RCC 7860 (cell line): Measurements from ENCODE around the gene MMRN2.

ENCODE experiments used
- DNase-seq: peaks from one replicate; pipeline ENCODE4 v3.0.0-alpha.2; 2015; ENCODE audit warnings: low spot score
- FAIRE-seq: peaks from 2 replicates; lab custom pipeline; 2012; peaks lifted over from hg19 to GRCh38; lab: Jason Lieb, UNC

MMRN2 gene

DNA sequence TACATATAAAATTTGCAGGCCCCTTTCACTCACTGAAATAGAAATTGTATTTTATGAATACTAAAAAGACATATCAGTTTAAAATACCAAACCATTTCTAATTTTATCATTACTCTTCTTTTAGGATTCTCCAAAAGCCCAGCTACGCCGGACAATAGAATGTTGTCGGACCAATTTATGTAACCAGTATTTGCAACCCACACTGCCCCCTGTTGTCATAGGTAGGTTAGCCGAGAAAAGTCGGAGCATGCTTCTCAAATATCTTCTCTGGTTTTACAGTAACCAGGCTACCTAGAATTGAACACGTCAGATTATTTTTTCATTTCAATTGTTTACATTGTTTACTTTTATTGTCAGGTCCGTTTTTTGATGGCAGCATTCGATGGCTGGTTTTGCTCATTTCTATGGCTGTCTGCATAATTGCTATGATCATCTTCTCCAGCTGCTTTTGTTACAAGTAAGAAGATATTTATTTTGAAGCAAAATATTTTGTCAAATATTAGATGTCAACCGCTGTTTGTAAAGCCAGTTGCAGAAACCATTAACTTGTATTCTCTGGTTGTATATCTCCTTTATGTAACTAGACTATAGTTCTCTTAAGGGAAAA is 57.6 kb downstream of the MMRN2 start:
- DNase-seq (peak; percentile 34), FAIRE-seq (peak; percentile 69)

DNA sequence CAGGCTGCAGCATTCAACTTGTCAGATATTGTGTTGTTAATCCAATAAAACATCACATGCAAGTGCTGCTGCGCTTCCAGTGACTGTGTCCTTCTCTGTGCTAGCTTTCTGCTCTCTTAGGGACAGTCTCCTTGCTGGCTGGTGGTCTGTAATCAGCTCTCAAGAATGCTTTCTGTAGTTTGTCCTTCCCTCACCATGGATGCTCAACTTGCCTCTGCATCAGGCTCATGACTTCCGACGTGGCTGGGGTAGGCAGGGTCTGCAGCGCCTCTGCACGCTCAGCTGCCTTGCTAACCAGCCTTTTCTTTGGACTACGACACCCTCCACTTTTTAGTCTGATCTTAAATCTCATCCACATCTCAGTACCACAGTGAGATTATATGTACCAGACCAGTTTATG is 58.3 kb downstream of the MMRN2 start:
- DNase-seq (no peak), FAIRE-seq (no peak)

DNA sequence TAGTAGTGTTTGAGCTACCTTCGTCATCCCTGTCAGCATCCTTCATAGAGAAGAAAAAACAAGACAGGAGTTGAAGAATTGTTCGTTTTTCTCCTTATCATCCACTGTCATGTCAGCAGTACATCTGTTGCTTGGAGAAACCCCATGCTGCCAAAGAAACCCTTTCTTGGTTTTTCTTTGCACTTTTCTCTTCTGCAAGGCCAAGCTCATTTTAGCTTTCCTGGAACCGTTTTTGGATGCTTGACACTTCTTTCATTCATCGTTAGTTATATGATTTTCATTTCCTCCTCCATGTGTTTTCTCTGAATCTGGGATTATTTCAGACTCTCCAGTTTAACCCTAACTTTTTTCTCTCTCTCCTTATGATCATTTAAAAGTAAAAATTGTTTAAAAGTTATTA is 58.9 kb downstream of the MMRN2 start:
- DNase-seq (no peak), FAIRE-seq (no peak)

DNA sequence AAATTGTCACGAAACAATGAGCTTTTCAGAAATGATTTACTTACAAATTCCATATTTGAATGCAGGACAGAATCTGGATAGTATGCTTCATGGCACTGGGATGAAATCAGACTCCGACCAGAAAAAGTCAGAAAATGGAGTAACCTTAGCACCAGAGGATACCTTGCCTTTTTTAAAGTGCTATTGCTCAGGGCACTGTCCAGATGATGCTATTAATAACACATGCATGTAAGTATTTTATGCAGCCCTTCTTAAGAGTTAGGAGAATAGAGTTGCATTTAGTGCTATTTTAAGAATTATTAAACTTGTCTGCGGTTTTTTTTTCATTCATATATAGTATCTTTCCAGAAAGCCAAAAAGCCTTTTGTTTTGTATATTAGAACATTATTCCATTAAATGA is 67.4 kb downstream of the MMRN2 start:
- FAIRE-seq: no peak

DNA sequence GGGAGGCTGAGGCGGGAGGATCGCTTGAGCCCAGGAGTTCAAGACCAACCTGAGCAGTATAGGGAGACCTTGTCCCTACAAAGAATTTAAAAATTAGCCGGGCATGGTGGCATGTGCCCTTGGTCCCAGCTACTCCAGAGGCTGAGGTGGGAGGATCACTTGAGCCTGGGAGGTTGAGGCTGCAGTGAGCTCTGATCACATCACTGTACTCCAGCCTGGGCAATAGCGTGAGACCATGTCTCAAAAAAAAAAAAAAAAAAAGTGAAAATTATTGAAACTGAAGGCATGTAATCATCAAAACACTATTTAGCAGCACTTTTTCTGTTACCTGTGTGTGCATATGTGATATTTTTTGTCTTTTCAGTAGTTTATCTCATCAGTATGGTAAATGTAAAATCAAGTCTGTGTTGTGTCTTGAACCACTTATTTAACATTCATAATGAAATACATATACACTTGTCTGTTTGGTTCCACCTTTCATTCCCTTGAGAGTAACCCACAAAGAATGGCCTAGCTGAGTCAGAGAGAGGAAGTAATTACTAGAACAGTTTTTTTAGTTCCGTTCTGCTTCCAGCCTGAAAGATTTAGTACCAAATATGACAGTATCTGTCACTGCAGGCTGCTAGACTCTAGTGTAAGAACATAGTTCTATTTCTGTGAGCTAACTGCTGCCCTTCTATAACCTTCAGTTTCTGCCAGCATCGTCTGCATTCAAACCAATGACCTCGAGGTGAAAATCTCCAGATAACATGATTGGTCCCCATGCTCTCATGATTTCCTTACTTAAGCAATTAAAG is 68.6 kb downstream of the MMRN2 start:
- FAIRE-seq (peak; percentile 48), DNase-seq (peak; percentile 46)

More for the DNA sequence above, 67.4 kb downstream of the MMRN2 start:
- DNase-seq: no peak
